Measurements from ENCODE around the gene B3GALT5. TPM values are rescaled to one million over a fixed set of nuclear protein-coding genes. Genes with fewer than 3 reads are reported as not detected.

B3GALT5 gene
- total RNA-seq, 2 experiments from 2014 or later, result not detected

GRCh38 chr21:39575775-39576174 is 37.0 kb upstream of the B3GALT5 start:
- ChIA-PET CTCF (no interaction called here), POLR2A (no interaction called here)
- DNase-seq, result no peak
- Mint-ChIP-seq H3K4me3 (no peak overlapping the region), H3K4me1 (ENCODE audit: low read depth) (no peaks in the 10 kb centered on the region), H3K27ac (no peak overlapping the region), H3K36me3 (ENCODE audit: low read depth) (no peaks in the 10 kb centered on the region), H3K9me3 (no peaks in the 10 kb centered on the region), H3K27me3 (peaks cover 13% of the 10 kb centered on the region)
- intact Hi-C loops (cut with micrococcal nuclease), result no loop called here
- ATAC-seq, result no peak
- TF ChIP-seq CTCF (IDR thresholded peaks at IDR 0.05), result no peak

DNA sequence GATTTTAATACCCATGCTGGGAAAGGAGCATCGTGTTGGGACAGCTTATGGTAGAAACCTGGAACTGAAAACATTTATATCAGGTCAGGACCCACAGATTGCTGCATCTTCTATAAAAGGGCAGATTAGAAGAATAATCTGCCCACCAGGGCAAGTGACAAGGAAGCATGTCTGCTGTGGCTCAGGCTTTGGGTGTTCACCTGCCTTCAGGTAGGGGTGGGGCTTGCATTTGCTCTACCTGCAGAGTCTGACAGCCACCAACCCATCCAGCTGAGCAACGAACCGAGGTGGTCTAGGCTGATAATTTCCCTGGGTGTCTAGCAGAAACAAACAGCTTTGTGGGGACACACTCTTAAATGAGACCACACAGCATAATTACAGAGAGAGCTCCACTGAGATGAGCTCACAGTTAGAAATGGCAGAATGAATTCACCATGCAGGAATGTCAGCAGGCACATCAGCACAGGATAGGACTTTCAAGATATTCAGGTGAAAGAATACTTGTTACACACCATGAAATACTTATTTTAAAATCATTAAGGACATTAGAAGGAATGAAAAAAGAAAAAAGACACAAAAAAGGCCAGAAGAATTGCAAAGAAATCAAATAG is 36.1 kb upstream of the B3GALT5 start:
- DNase-seq, result no peak
- Mint-ChIP-seq H3K27me3 (peaks cover 13% of the 10 kb centered on the region), H3K9me3 (no peaks in the 10 kb centered on the region), H3K27ac (no peak overlapping the region), H3K36me3 (ENCODE audit: low read depth) (no peaks in the 10 kb centered on the region), H3K4me3 (no peak overlapping the region), H3K4me1 (ENCODE audit: low read depth) (no peaks in the 10 kb centered on the region)
- CTCF ChIA-PET, result no interaction called here
- intact Hi-C loops (cut with micrococcal nuclease), result no loop called here
- ATAC-seq, result no peak
- TF ChIP-seq CTCF (IDR thresholded peaks at IDR 0.05), result no peak
- POLR2A ChIA-PET, result no interaction called here

DNA sequence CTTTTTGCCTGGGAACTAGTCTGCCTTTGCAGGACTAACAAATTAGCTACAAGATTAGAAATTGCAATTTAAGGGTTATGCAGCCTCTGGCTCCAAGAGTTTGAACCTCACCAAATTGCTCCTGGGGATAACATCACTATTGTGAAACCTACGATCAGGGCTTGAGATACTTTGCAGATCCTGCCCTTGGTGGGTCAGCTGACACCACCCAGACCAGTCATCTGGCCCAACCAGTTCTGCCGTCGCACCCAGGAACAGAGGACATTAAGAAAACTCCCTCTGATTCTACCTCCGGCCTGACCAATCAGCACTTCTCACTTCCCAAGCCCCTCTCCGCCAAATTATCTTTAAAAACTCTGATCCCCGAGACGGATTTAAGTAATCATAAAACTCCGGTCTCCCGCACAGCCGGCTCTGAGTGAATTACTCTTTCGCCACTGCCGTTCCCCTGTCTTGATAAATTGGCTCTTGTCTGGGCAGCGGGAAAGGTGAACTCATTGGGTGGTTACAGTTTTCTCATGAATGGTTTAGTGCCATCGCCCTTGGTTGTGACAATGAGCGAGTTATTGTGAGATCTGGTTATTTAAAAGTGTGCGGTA is 32.9 kb upstream of the B3GALT5 start:
- no peak for TF ChIP-seq CTCF (IDR thresholded peaks at IDR 0.05)
- Mint-ChIP-seq H3K27ac (no peak overlapping the region), H3K27me3 (peaks cover 5% of the 10 kb centered on the region), H3K36me3 (ENCODE audit: low read depth) (no peaks in the 10 kb centered on the region), H3K4me3 (no peak overlapping the region), H3K4me1 (ENCODE audit: low read depth) (no peaks in the 10 kb centered on the region), H3K9me3 (no peaks in the 10 kb centered on the region)
- POLR2A ChIA-PET, result no interaction called here
- ATAC-seq (no peak), DNase-seq (no peak)
- CTCF ChIA-PET, result no interaction called here
- intact Hi-C loops (cut with micrococcal nuclease), result no loop called here

GRCh38 chr21:39580744-39581143 is 32.0 kb upstream of the B3GALT5 start:
- Mint-ChIP-seq H3K36me3 (ENCODE audit: low read depth) (no peaks in the 10 kb centered on the region), H3K27me3 (peaks cover 9% of the 10 kb centered on the region), H3K4me1 (ENCODE audit: low read depth) (no peaks in the 10 kb centered on the region), H3K4me3 (no peak overlapping the region), H3K27ac (no peak overlapping the region), H3K9me3 (peaks cover 2% of the 10 kb centered on the region)
- CTCF ChIA-PET, result no interaction called here
- DNase-seq (no peak), ATAC-seq (no peak)
- POLR2A ChIA-PET, result no interaction called here
- TF ChIP-seq CTCF (IDR thresholded peaks at IDR 0.05), result no peak
- intact Hi-C loops (cut with micrococcal nuclease), result no loop called here

DNA sequence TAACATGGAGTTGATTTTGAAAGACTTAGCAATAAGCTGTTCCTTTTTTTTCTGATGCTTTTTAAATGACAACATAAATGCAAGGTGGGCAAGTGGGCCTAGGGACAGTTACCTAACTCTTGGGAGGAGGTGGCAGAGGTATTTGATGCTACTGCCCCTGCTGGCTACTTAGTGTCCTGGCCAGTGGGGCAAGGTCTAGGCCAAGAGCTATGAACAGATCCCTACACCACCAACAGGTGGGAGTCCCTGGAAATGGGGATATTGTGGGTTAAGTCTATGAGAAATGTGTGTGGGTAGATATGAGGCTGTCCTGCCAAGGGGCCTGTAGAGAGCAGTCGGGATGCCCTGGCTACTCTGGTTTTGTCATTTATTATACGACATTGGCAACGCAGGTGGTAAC is 31.3 kb upstream of the B3GALT5 start:
- H3K4me1 Mint-ChIP-seq (ENCODE audit: low read depth), result no peaks in the 10 kb centered on the region
- CTCF ChIA-PET, result no interaction called here
- peaks cover 9% of the 10 kb centered on the region for H3K27me3 Mint-ChIP-seq
- ATAC-seq (no peak), DNase-seq (no peak)
- no peak for TF ChIP-seq CTCF (IDR thresholded peaks at IDR 0.05)
- no peak overlapping the region for H3K4me3 Mint-ChIP-seq
- intact Hi-C loops (cut with micrococcal nuclease), result no loop called here
- H3K9me3 Mint-ChIP-seq, result peaks cover 2% of the 10 kb centered on the region
- POLR2A ChIA-PET, result no interaction called here
- no peaks in the 10 kb centered on the region for H3K36me3 Mint-ChIP-seq (ENCODE audit: low read depth)
- H3K27ac Mint-ChIP-seq, result no peak overlapping the region

Data from activated CD8-positive, alpha-beta T cell treated with anti-CD3 and anti-CD28 coated beads for 36 hours (primary cell).